Thyroid gland (tissue), 4 donors: ENCODE results near the gene NFXL1. TPM values are rescaled to one million over a fixed set of nuclear protein-coding genes. Genes with fewer than 3 reads are reported as not detected.

Experiments
- DNase-seq, 2 donors: peaks; one replicate each; pipeline ENCODE4 v3.0.0-alpha.2; 2019
- H3K27ac ChIP-seq, 3 donors: fragments of 200-600 bp; sonication (generic); 1 replicate in 2 of 3; 2 replicates in 1 of 3; pipeline ENCODE4 v1.5.1; 2016 to 2019; ENCODE audit warnings: mild to moderate bottlenecking in 1 of 3, moderate library complexity in 1 of 3
- H3K27me3 ChIP-seq: fragments of 200-600 bp; sonication (generic); one replicate; pipeline ENCODE4 v1.5.1; 2019
- H3K36me3 ChIP-seq, 2 donors: fragments of 200-600 bp; sonication (generic); one replicate each; pipeline ENCODE4 v1.5.1; 2016 to 2019
- H3K4me1 ChIP-seq, 2 donors: fragments of 200-600 bp; sonication (generic); one replicate each; pipeline ENCODE4 v1.5.1; 2017 to 2019
- H3K4me3 ChIP-seq, 3 donors: fragments of 200-600 bp; sonication (generic); replicated peaks in 1 of 3; 1 replicate in 2 of 3; 2 replicates in 1 of 3; pipeline ENCODE4 v1.5.1; 2016; ENCODE audit warnings: mild to moderate bottlenecking in 1 of 3
- H3K9me3 ChIP-seq: fragments of 200-600 bp; sonication (generic); one replicate; pipeline ENCODE4 v1.5.1; 2017
- POLR2A ChIP-seq, 2 donors: fragments of 450-650 bp; IDR thresholded peaks; one replicate each; pipeline ENCODE4 v1.6.1; 2017; ENCODE audit warnings: antibody characterized with exemption in 2 of 2, mild to moderate bottlenecking in 2 of 2, moderate library complexity in 1 of 2
- WGBS, 2 donors: methylation state at CpG; one replicate each; pipeline ENCODE4 v1.1.5; 2017; 5-methylcytosine and 5-hydroxymethylcytosine counted together
- intact Hi-C: fragments of 100-400 bp; cut with DNase I; formaldehyde crosslinking; loops from one replicate; pipeline ENCODE4 v1.15.1; 2023
- total RNA-seq, 4 donors: library from RNA; depleted of rRNA; stranded (reverse); fragments of >200 nt; gene quantifications; one replicate each; pipeline ENCODE4 v1.2.3, GENCODE V29; 2016
- TF ChIP-seq, protein P1 (sequence below), 6 experiments: fragments of 200-600 bp in 3 of 6; fragments of 450-650 bp in 3 of 6; sonication (generic) in 3 of 6; IDR thresholded peaks; one replicate each; pipeline ENCODE4 v1.5.1; 2016 to 2019; ENCODE audit warnings: antibody characterized with exemption in 6 of 6, mild to moderate bottlenecking in 2 of 6, inconsistent platforms in 1 of 6, moderate library complexity in 1 of 6

The NFXL1 gene
- total RNA-seq, 4 donors from 2014 or later, result 17.3 to 66.4 (median 23.0) TPM

DNA sequence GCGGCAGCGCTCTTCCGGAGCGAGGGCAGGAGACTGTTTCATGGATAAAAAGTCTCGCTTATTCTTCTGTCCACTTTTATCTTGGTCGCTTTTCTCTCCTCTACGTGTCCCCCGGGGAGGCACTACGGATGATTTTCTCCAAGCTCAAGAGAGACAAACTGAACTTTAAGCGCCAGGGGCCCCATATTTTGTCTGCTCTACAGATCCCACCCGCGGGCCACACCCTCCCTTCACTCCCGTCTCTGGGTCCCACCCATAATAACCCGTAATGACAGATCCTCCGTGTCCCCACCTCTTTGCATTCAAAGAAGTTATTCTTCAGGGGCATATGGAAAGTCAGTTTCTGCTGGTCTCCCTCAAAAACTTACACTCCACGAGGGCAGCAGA is 76.5 kb downstream of the NFXL1 start, which contains the start of gene CORIN:
Gene CORIN (minus strand): TSS at position 160 of the 387 bp plus-strand sequence. CDS start 118 bp downstream, at position 42.
- Histone ChIP-seq H3K27me3 (no peaks in the 10 kb centered on the region), H3K36me3 (no peaks in the 10 kb centered on the region), H3K9me3 (no peaks in the 10 kb centered on the region), H3K4me1 (peaks cover 22 to 26% of the 10 kb centered on the region in 2 donors), H3K27ac (no peak within 1 kb of the TSS), H3K4me3 (peak within 1 kb of the TSS; percentile 3 to 64 (median 38))
- TF ChIP-seq, protein P1, sequence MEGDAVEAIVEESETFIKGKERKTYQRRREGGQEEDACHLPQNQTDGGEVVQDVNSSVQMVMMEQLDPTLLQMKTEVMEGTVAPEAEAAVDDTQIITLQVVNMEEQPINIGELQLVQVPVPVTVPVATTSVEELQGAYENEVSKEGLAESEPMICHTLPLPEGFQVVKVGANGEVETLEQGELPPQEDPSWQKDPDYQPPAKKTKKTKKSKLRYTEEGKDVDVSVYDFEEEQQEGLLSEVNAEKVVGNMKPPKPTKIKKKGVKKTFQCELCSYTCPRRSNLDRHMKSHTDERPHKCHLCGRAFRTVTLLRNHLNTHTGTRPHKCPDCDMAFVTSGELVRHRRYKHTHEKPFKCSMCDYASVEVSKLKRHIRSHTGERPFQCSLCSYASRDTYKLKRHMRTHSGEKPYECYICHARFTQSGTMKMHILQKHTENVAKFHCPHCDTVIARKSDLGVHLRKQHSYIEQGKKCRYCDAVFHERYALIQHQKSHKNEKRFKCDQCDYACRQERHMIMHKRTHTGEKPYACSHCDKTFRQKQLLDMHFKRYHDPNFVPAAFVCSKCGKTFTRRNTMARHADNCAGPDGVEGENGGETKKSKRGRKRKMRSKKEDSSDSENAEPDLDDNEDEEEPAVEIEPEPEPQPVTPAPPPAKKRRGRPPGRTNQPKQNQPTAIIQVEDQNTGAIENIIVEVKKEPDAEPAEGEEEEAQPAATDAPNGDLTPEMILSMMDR (IDR thresholded peaks at IDR 0.05), result no peak
- intact Hi-C loops, result loop anchor here (10.0 kb wide), 1 partner anchor 163 kb away; no protein-coding TSS in a partner anchor
- WGBS, 2 donors, result 9 to 10% methylated on average over 16 of the region's 16 CpGs
- no peak for DNase-seq

- TF ChIP-seq, protein P1 (IDR thresholded peaks at IDR 0.05), result no peak
- no peak for TF ChIP-seq POLR2A (IDR thresholded peaks at IDR 0.05)
- H3K27ac ChIP-seq, result no peak overlapping the region
- H3K36me3 ChIP-seq, result no peaks in the 10 kb centered on the region
- no peaks in the 10 kb centered on the region for H3K9me3 ChIP-seq
- no peaks in the 10 kb centered on the region for H3K27me3 ChIP-seq
- WGBS, 2 donors, result 1 to 2% methylated on average over 19 to 41 of the region's 58 CpGs
- H3K4me1 ChIP-seq, result peaks cover 22 to 26% of the 10 kb centered on the region in 2 donors
- DNase-seq, result peak; percentile 57
- peak overlapping the region; percentile 3 to 64 (median 38) for H3K4me3 ChIP-seq
- intact Hi-C loops, result loop anchor here (10.0 kb wide), 1 partner anchor 162 kb away; no protein-coding TSS in a partner anchor
Measured at GRCh38 chr4:47837094-47837907, 77.1 kb downstream of the NFXL1 start.

GRCh38 chr4:47836641-47837093 is 77.7 kb downstream of the NFXL1 start:
- Histone ChIP-seq H3K27ac (no peak overlapping the region), H3K9me3 (no peaks in the 10 kb centered on the region), H3K4me3 (peak overlapping the region; percentile 3 to 64 (median 38)), H3K4me1 (peaks cover 22 to 26% of the 10 kb centered on the region in 2 donors), H3K36me3 (no peaks in the 10 kb centered on the region), H3K27me3 (no peaks in the 10 kb centered on the region)
- WGBS, 2 donors, result 1 to 3% methylated on average over 5 to 21 of the region's 27 CpGs
- TF ChIP-seq, protein P1 (IDR thresholded peaks at IDR 0.05), result peak in 5 of 6 experiments; percentile 27 to 73 (median 58)
- TF ChIP-seq POLR2A (IDR thresholded peaks at IDR 0.05), result no peak
- intact Hi-C loops, result loop anchor here (10.0 kb wide), 1 partner anchor 162 kb away; no protein-coding TSS in a partner anchor
- DNase-seq, result peak; percentile 79 to 84

GRCh38 chr4:47835494-47835893 is 78.9 kb downstream of the NFXL1 start:
- Histone ChIP-seq H3K9me3 (no peaks in the 10 kb centered on the region), H3K27ac (no peak overlapping the region), H3K27me3 (no peaks in the 10 kb centered on the region), H3K36me3 (no peaks in the 10 kb centered on the region), H3K4me1 (peaks cover 22 to 26% of the 10 kb centered on the region in 2 donors), H3K4me3 (no peak overlapping the region)
- no peak for DNase-seq
- intact Hi-C loops, result loop anchor here (10.0 kb wide), 1 partner anchor 161 kb away; no protein-coding TSS in a partner anchor
- no peak for TF ChIP-seq POLR2A (IDR thresholded peaks at IDR 0.05)
- TF ChIP-seq, protein P1 (IDR thresholded peaks at IDR 0.05), result no peak
- 82 to 89% methylated on average over 2 of the region's 2 CpGs for WGBS, 2 donors
